ENCODE data around the gene LRRC3B. TPM values are rescaled to one million over a fixed set of nuclear protein-coding genes. Genes with fewer than 3 reads are reported as not detected.

Gene LRRC3B
- polyA plus RNA-seq, 1 donor = 3.2 TPM

DNA sequence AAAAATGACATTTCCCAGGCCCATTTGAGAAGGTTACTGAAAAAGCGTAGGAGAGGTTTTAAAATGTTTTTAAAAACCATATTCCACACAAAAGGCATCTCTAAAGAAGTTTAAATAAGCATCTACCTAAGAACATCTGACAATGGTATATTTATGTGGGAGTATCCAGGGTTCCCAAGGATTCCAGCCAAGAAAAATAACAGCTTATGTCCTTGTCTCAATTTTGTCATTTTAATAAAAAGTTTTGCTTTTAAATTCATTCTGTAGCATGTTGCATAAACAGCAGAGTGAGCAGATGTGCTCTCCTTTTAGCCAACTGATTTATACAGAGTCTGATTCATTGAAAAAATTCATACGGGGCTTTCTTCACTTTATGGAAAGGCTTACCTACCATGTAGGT lies 129.9 kb downstream of the LRRC3B start:
- Histone ChIP-seq H3K36me3 (ENCODE audit: control insufficient read depth, insufficient read depth, low read length) (no peaks in the 10 kb centered on the region), H3K4me1 (ENCODE audit: control insufficient read depth, insufficient read depth, low read length) (no peaks in the 10 kb centered on the region), H3K9me3 (ENCODE audit: control insufficient read depth, low read depth, low read length) (no peaks in the 10 kb centered on the region), H3K27me3 (ENCODE audit: control insufficient read depth, insufficient read depth, low read length) (no peaks in the 10 kb centered on the region), H3K4me3 (ENCODE audit: low read length) (no peak overlapping the region), H3K27ac (ENCODE audit: low read length) (no peak overlapping the region)
- WGBS (ENCODE audit: insufficient coverage, low lambda C conversion rate) = 60% methylated on average over 1 of the region's 2 CpGs
- no peak for DNase-seq

DNA sequence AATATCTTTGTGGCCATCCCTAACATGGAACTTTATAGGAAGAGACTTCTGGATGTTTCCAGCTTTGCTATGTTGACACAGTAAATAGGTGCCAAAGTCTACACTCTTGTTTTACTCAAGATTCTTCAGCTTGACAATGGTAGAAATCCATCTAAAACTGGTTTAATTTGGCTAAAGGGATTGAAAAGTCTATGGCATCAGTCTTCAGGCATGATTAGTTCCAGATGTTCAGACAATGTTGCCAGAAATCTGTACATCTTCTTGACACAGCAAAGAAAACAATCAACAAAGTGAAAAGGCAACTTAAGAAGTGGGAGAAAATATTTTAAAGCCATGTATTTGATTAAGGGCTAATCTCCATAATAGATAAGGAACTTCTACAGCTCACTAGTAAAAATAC lies 130.5 kb downstream of the LRRC3B start:
- no peak overlapping the region for H3K4me3 ChIP-seq (ENCODE audit: low read length)
- H3K27ac ChIP-seq (ENCODE audit: low read length) = no peak overlapping the region
- DNase-seq = no peak
- no peaks in the 10 kb centered on the region for H3K27me3 ChIP-seq (ENCODE audit: control insufficient read depth, insufficient read depth, low read length)
- H3K9me3 ChIP-seq (ENCODE audit: control insufficient read depth, low read depth, low read length) = no peaks in the 10 kb centered on the region
- H3K4me1 ChIP-seq (ENCODE audit: control insufficient read depth, insufficient read depth, low read length) = no peaks in the 10 kb centered on the region
- H3K36me3 ChIP-seq (ENCODE audit: control insufficient read depth, insufficient read depth, low read length) = no peaks in the 10 kb centered on the region

DNA sequence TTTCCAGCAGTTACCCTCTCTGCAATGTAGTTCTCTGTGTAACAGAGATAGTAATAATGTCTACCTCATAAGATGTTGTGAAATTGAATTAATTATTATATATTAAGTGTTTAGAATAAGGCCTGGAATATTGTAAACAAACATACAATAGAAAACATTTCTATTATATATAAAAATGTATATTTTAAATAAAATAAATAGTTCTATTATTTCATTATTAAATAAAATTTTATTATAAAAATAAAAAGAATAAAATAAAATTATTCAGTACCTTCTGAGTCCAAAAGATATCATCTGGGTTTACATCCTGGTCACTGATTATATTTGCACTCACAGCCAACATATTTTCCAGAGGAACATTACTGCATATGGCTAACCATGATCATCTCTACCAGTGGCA lies 135.4 kb downstream of the LRRC3B start:
- no peaks in the 10 kb centered on the region for H3K9me3 ChIP-seq (ENCODE audit: control insufficient read depth, low read depth, low read length)
- no peaks in the 10 kb centered on the region for H3K4me1 ChIP-seq (ENCODE audit: control insufficient read depth, insufficient read depth, low read length)
- H3K36me3 ChIP-seq (ENCODE audit: control insufficient read depth, insufficient read depth, low read length) = no peaks in the 10 kb centered on the region
- H3K4me3 ChIP-seq (ENCODE audit: low read length) = no peak overlapping the region
- DNase-seq = no peak
- no peak overlapping the region for H3K27ac ChIP-seq (ENCODE audit: low read length)
- H3K27me3 ChIP-seq (ENCODE audit: control insufficient read depth, insufficient read depth, low read length) = no peaks in the 10 kb centered on the region

All from large intestine (tissue), 3 donors.